ENCODE data around the gene FAP. TPM values are rescaled to one million over a fixed set of nuclear protein-coding genes. Genes with fewer than 3 reads are reported as not detected.

FAP gene
- total RNA-seq, 1 donor from 2014 or later: 0.71 TPM

DNA sequence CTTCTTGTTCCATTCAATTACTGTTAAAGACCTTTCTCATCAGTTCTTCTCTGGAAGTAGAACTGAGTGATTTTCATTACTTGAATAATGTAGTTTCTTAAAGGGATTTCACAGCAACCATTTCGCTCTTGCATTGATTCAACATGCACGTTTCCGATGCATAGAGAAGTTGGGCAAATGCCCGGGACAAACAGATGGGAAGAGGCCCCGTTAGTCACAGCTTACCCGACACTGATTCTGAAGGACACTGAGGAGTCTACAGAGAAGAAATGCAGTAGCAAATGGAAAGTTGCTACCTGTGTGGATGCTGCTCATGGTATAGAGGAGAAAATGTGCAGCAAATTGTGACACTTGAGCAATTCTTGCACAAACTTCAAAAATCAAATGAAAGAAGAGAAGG is 58.9 kb downstream of the FAP start:
- H3K9me3 ChIP-seq (replicated peaks): no peaks in the 10 kb centered on the region
- no peak for TF ChIP-seq CTCF (IDR thresholded peaks at IDR 0.05; ENCODE audit: borderline replicate concordance)
- intact Hi-C loops (cut with micrococcal nuclease): no loop called here
- H3K36me3 ChIP-seq: no peaks in the 10 kb centered on the region
- no peak overlapping the region for H3K4me3 ChIP-seq
- H3K27me3 ChIP-seq (ENCODE audit: low read depth): no peaks in the 10 kb centered on the region
- DNase-seq: no peak
- H3K4me1 ChIP-seq: no peaks in the 10 kb centered on the region
- no peak overlapping the region for H3K27ac ChIP-seq (replicated peaks)

GRCh38 chr2:162182395-162182794 is 60.9 kb downstream of the FAP start:
- DNase-seq: no peak
- intact Hi-C loops (cut with micrococcal nuclease): no loop called here
- Histone ChIP-seq H3K4me1 (no peaks in the 10 kb centered on the region), H3K27me3 (ENCODE audit: low read depth) (no peaks in the 10 kb centered on the region), H3K4me3 (no peak overlapping the region), H3K27ac (replicated peaks) (no peak overlapping the region), H3K9me3 (replicated peaks) (no peaks in the 10 kb centered on the region), H3K36me3 (no peaks in the 10 kb centered on the region)
- TF ChIP-seq CTCF (IDR thresholded peaks at IDR 0.05; ENCODE audit: borderline replicate concordance): no peak

DNA sequence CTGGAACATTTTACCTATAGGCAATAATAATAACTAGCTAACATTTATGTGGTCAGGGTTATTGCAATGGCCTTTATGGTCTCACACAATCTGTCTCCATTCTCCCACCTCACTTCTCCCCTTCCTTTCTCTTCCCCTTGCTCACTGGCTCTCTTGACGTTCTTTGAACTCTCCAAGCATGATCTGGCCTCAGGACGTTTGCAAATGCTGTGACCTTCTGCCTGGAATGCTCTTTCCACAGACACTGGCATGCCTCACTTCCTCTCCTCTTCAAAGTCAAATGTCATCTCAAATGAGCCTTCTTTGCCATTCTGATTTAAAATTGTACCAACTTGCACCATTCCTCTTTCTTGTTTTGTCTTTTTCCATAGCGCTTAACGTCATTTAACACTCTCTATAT is 65.9 kb downstream of the FAP start:
- peaks cover 6% of the 10 kb centered on the region for H3K4me1 ChIP-seq
- no peaks in the 10 kb centered on the region for H3K27me3 ChIP-seq (ENCODE audit: low read depth)
- no peak for TF ChIP-seq CTCF (IDR thresholded peaks at IDR 0.05; ENCODE audit: borderline replicate concordance)
- intact Hi-C loops (cut with micrococcal nuclease): no loop called here
- no peak overlapping the region for H3K4me3 ChIP-seq
- no peak for DNase-seq
- H3K36me3 ChIP-seq: no peaks in the 10 kb centered on the region
- H3K9me3 ChIP-seq (replicated peaks): no peaks in the 10 kb centered on the region
- no peak overlapping the region for H3K27ac ChIP-seq (replicated peaks)

GRCh38 chr2:162175714-162176113 is 67.5 kb downstream of the FAP start:
- H3K9me3 ChIP-seq (replicated peaks): no peaks in the 10 kb centered on the region
- no peak for TF ChIP-seq CTCF (IDR thresholded peaks at IDR 0.05; ENCODE audit: borderline replicate concordance)
- H3K36me3 ChIP-seq: no peaks in the 10 kb centered on the region
- H3K4me1 ChIP-seq: peaks cover 6% of the 10 kb centered on the region
- no peak overlapping the region for H3K4me3 ChIP-seq
- H3K27me3 ChIP-seq (ENCODE audit: low read depth): no peaks in the 10 kb centered on the region
- H3K27ac ChIP-seq (replicated peaks): no peak overlapping the region
- intact Hi-C loops (cut with micrococcal nuclease): no loop called here
- no peak for DNase-seq

- Histone ChIP-seq H3K4me1 (peaks cover 6% of the 10 kb centered on the region), H3K4me3 (no peak overlapping the region), H3K9me3 (replicated peaks) (no peaks in the 10 kb centered on the region), H3K27me3 (ENCODE audit: low read depth) (no peaks in the 10 kb centered on the region), H3K27ac (replicated peaks) (no peak overlapping the region), H3K36me3 (no peaks in the 10 kb centered on the region)
- DNase-seq: no peak
- no peak for TF ChIP-seq CTCF (IDR thresholded peaks at IDR 0.05; ENCODE audit: borderline replicate concordance)
- intact Hi-C loops (cut with micrococcal nuclease): no loop called here
Measured at GRCh38 chr2:162174746-162175145, 68.5 kb downstream of the FAP start.

Data from left ventricle myocardium inferior (tissue), 1 donor.